HL-60 (cell line): ENCODE results near the gene BOK.
"Not testable (repeated sequence)": the region's sequence is repeated elsewhere in the genome, so short reads cannot be mapped to it uniquely, and the experiment has no call there.

ENCODE experiments used
- DNase-seq, 2 experiments: peaks; one replicate each; pipeline ENCODE4 v3.0.0-alpha.2; 2010 to 2020; ENCODE audit warnings: low read depth in 1 of 2, low spot score in 1 of 2
- H3K27ac ChIP-seq: fragments of 250-450 bp; sonication (Bioruptor Pico); replicated peaks from 2 replicates; pipeline ENCODE4 v1.5.1; 2020; ENCODE audit warnings: mild to moderate bottlenecking, moderate library complexity
- H3K27me3 ChIP-seq: fragments of 250-450 bp; sonication (Bioruptor Pico); 2 replicates; pipeline ENCODE4 v1.5.1; 2021; ENCODE audit warnings: mild to moderate bottlenecking, moderate library complexity; ENCODE audit not compliant: insufficient read depth, poor library complexity, severe bottlenecking
- H3K4me3 ChIP-seq: replicated peaks from 2 replicates; pipeline ENCODE4 v1.5.1; 2011; ENCODE audit warnings: mild to moderate bottlenecking, control low read depth, low read length; ENCODE audit not compliant: insufficient read depth
- GABPA ChIP-seq: IDR thresholded peaks from 2 replicates; pipeline ENCODE4 v1.6.1; 2012; ENCODE audit warnings: low read depth
- POLR2AphosphoS5 ChIP-seq: IDR thresholded peaks from 2 replicates; pipeline ENCODE4 v1.6.1; 2012; ENCODE audit warnings: low read depth
- SPI1 ChIP-seq: IDR thresholded peaks from 2 replicates; pipeline ENCODE4 v1.6.1; 2012; ENCODE audit warnings: low read depth, mild to moderate bottlenecking, borderline replicate concordance
- TF ChIP-seq, protein P1 (sequence below): IDR thresholded peaks from one replicate; pipeline ENCODE4 v1.5.1; 2011; ENCODE audit warnings: low read length, control low read depth, inconsistent platforms; ENCODE audit not compliant: insufficient read depth
- TF ChIP-seq, protein P2 (sequence below): IDR thresholded peaks from 2 replicates; pipeline ENCODE4 v1.6.1; 2012; ENCODE audit warnings: low read depth; ENCODE audit not compliant: insufficient replicate concordance

BOK gene

DNA sequence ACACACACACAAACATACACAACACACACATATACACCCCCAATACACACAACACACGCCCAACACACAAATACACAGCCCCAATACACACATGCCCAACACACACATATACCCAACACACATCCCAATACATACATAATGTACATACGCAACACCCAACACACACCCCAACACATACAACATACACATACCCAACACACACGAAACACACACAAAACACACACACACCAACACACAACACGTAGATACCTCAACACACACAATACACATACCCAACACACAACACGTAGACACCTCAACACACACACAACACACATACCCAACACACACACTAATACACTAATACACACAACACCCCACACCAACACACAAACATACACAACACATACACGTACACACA, 41.2 kb upstream of the BOK start:
- TF ChIP-seq, protein P1, sequence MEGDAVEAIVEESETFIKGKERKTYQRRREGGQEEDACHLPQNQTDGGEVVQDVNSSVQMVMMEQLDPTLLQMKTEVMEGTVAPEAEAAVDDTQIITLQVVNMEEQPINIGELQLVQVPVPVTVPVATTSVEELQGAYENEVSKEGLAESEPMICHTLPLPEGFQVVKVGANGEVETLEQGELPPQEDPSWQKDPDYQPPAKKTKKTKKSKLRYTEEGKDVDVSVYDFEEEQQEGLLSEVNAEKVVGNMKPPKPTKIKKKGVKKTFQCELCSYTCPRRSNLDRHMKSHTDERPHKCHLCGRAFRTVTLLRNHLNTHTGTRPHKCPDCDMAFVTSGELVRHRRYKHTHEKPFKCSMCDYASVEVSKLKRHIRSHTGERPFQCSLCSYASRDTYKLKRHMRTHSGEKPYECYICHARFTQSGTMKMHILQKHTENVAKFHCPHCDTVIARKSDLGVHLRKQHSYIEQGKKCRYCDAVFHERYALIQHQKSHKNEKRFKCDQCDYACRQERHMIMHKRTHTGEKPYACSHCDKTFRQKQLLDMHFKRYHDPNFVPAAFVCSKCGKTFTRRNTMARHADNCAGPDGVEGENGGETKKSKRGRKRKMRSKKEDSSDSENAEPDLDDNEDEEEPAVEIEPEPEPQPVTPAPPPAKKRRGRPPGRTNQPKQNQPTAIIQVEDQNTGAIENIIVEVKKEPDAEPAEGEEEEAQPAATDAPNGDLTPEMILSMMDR = no peak
- TF ChIP-seq GABPA = no peak
- no peak for TF ChIP-seq POLR2AphosphoS5
- TF ChIP-seq, protein P2, sequence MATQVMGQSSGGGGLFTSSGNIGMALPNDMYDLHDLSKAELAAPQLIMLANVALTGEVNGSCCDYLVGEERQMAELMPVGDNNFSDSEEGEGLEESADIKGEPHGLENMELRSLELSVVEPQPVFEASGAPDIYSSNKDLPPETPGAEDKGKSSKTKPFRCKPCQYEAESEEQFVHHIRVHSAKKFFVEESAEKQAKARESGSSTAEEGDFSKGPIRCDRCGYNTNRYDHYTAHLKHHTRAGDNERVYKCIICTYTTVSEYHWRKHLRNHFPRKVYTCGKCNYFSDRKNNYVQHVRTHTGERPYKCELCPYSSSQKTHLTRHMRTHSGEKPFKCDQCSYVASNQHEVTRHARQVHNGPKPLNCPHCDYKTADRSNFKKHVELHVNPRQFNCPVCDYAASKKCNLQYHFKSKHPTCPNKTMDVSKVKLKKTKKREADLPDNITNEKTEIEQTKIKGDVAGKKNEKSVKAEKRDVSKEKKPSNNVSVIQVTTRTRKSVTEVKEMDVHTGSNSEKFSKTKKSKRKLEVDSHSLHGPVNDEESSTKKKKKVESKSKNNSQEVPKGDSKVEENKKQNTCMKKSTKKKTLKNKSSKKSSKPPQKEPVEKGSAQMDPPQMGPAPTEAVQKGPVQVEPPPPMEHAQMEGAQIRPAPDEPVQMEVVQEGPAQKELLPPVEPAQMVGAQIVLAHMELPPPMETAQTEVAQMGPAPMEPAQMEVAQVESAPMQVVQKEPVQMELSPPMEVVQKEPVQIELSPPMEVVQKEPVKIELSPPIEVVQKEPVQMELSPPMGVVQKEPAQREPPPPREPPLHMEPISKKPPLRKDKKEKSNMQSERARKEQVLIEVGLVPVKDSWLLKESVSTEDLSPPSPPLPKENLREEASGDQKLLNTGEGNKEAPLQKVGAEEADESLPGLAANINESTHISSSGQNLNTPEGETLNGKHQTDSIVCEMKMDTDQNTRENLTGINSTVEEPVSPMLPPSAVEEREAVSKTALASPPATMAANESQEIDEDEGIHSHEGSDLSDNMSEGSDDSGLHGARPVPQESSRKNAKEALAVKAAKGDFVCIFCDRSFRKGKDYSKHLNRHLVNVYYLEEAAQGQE = no peak
- no peak for TF ChIP-seq SPI1
- DNase-seq = no peak
- no peak overlapping the region for H3K4me3 ChIP-seq
- H3K27me3 ChIP-seq = no peaks in the 10 kb centered on the region
- H3K27ac ChIP-seq = no peak overlapping the region

DNA sequence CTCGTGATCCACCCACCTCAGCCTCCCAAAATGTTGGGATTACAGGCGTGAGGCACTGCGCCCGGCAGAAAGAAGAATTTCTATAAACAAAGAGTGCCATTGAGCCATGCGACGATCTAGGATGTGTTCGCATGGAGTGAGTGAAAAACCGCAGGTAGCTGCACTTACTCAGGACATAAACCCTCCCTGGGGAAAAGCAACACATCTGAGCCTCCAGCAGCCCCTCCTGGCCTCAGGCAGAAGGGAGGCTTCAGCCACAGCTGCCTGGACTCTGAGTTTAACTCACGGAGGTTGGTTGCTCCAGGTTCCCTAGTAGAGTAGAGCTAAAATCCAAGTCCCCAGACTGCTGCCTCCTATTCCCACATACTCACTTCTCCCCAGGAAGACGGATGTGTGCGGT, 38.9 kb upstream of the BOK start:
- no peak overlapping the region for H3K4me3 ChIP-seq
- peaks cover 4% of the 10 kb centered on the region for H3K27me3 ChIP-seq
- DNase-seq = no peak
- TF ChIP-seq GABPA = no peak
- no peak for TF ChIP-seq POLR2AphosphoS5
- no peak for TF ChIP-seq SPI1
- TF ChIP-seq, protein P2 = no peak
- TF ChIP-seq, protein P1 = no peak
- no peak overlapping the region for H3K27ac ChIP-seq

DNA sequence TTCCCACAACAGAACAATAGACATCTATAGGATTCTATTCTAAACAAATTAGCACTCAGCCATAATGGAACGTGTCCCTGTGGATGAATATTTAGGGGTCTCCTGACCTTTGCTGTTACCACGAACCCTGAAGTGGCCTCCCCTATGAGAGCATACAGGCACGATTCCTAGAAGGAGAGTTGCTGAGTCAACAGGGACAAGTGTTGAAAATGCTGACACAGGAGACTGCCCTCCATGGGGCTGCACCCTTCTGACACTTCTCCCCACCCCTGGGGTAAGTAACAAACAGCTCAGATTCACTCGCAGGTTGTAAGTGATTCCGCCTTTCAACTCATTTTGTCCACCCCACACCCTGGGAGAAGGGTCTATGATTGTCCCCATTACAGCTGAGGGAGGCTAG, 36.1 kb upstream of the BOK start:
- no peak overlapping the region for H3K4me3 ChIP-seq
- H3K27ac ChIP-seq = no peak overlapping the region
- TF ChIP-seq, protein P1 = no peak
- H3K27me3 ChIP-seq = peaks cover 4% of the 10 kb centered on the region
- DNase-seq = no peak

DNA sequence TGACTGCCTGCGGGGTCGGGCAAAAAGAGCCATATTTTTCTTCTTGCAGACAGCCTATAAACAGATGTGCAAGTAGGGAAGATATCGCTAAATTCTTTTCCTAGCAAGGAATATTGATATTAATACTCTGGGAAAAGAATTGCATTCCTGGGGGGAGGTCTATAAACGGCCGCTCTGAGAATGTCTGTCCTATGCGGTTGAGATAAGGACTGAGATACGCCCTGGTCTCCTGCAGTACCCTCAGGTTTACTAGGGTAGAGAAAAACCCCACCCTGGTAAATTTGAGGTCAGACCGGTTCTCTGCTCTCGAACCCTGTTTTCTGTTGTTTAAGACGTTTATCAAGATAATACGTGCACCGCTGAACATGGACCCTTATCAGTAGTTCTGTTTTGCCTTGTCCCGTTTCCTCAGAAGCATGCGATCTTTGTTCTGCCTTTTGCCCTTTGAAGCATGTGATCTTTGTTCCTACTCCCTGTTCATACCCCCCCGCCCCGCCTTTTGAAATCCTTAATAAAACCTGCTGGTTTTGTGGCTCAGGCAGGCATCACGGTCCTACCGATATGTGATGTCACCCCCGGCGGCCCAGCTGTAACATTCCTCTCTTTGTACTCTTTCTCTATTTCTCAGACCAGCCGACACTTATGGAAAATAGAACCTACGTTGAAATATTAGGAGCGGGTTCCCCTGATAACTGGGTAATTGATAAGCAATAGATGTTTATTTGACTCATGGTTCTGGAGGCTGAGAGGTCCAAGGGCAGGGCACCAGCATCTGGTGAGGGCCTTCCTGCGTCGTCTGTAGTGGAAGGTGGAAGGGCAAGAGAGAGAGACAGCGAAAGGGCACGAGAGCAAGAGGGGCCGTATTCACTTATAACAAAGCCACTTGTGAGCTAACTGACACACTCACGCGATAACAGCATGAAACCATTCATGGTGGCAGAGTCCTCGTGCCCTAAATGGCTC, 32.4 kb upstream of the BOK start:
- not testable (repeated sequence) for H3K4me3 ChIP-seq, DNase-seq, H3K27ac ChIP-seq, H3K27me3 ChIP-seq
